Pons (tissue), 1 donor: ENCODE results near the gene KIAA1614.
"Not testable (repeated sequence)": the region's sequence is repeated elsewhere in the genome, so short reads cannot be mapped to it uniquely, and the experiment has no call there.

Experiments used
- DNase-seq: peaks from one replicate; pipeline ENCODE4 v3.0.0-alpha.2; 2016; ENCODE audit warnings: low spot score

KIAA1614 gene

DNA sequence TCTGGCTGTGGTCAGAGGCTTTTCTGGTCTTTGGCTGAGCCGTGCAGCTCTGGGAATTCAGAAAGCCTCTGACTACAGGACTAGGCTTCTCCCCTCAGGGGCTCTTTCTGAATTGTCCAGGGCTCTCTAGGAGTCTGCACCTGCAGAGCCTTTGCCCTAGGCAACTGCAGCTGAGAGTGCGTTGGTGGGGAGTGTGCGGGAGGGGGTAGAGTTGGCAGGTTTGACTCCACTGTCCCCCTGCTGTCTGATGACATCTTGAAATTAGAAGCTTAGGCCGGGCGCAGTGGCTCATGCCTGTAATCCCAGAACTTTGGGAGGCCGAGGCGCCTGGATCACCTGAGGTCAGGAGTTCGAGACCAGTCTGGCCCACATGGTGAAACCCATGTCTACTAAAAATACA lies 32.9 kb downstream of the KIAA1614 start:
- DNase-seq = no peak

GRCh38 chr1:180946056-180946455 lies 33.4 kb downstream of the KIAA1614 start:
- no peak for DNase-seq

DNA sequence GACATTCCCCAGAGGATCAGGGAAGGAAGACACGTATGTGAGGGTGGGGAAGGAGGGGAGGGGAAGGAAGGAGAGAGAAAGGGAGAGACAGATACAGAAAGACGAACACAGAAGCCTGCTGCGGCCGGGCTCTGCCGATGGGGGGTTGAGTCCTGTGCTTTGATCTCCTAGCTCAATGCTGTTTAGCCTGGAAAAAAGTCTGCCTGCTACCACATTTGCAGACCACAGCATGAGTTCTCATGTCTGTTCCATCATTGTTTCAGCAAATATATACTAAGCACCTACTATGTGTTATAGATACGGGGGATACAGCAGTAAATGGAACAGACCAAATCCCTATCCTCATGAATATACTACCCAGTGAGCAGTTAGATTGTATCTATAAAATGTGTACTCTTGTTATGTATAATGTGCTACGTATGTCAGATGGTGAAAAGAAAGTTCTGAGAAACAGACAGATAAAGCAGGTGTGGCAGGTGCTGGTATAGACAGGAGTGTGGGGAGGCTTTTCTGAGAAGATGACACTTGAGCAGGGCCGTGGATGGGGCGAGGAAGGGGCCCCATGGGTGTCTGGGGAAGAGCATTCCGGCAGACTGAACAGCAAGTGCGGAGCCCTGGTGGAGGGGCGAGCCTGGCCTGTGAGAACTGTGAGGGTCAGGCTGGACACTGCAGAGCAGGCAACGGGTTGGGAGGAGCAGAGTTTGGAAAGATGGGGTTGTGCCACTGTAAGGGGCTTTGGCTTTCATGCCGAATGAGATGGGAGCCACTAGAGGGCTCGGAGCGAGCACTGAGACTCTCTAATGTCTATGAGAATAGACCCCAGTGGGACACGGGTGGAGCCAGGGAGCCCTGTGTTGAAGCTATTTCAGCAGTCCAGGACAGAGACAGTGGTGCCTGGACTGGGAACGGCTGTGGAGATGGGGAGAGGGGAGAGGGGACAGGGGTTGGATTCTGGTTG lies 34.1 kb downstream of the KIAA1614 start:
- DNase-seq = no peak

GRCh38 chr1:180947499-180947885 lies 34.8 kb downstream of the KIAA1614 start:
- DNase-seq = no peak

DNA sequence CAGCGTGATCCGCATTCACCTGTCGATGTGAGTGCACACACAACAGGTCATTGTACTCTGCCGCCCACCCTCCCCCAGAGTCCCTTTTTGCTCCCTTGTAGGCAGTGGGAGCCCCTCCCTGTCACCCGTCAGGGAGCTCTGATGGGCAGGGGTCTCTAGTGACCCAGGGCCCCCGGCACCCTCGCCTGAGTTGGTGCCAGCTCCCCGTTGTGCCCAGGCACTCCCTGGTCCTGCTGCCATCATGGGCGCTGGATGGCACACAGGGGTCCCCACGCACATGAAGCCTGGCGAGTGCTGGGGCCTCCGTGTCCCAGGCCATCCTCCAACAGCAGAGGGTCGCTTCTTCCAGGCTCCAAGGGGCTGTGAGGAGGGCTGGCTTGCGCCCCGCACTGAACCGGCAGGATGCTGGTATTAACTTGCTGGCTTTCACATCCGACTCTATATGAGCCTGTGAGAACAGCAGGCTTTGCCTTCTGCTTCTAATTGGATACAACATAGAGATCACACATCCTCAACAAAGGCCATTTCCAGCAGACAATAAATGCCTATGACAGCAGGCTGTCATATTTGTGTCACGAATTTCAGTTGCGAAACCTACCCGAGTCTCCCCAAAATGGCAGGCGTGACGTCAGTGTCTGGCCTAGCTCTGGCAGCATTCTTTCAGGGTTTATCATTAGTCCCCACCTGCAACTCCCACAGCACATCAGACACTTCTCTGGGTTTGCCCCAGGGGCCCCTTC lies 35.4 kb downstream of the KIAA1614 start:
- no peak for DNase-seq

- DNase-seq = no peak
Measured at GRCh38 chr1:180948641-180949615, 36.2 kb downstream of the KIAA1614 start.

GRCh38 chr1:180949616-180950000 lies 36.9 kb downstream of the KIAA1614 start:
- DNase-seq = no peak

DNA sequence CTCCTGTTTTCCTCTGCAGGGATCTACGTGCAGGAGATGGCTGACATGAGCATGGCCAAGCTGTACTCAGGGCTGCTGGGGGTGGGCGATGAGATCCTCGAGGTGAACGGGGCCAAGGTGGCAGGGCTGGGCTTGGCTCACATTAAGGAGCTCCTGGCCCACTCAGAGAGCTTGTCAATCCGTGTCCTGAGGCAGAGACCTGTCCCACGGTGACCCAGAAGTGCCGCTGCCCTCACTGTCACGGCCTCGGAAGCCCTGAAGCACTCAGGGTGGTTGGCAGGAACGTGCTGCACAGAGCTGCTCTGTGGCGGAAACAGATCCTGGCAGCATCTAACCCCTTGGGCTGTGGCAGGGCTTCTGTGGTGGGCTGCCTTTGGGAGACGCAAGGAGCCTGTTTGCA lies 37.6 kb downstream of the KIAA1614 start:
- DNase-seq = no peak

GRCh38 chr1:180951186-180951745 lies 38.6 kb downstream of the KIAA1614 start:
- no peak for DNase-seq

DNA sequence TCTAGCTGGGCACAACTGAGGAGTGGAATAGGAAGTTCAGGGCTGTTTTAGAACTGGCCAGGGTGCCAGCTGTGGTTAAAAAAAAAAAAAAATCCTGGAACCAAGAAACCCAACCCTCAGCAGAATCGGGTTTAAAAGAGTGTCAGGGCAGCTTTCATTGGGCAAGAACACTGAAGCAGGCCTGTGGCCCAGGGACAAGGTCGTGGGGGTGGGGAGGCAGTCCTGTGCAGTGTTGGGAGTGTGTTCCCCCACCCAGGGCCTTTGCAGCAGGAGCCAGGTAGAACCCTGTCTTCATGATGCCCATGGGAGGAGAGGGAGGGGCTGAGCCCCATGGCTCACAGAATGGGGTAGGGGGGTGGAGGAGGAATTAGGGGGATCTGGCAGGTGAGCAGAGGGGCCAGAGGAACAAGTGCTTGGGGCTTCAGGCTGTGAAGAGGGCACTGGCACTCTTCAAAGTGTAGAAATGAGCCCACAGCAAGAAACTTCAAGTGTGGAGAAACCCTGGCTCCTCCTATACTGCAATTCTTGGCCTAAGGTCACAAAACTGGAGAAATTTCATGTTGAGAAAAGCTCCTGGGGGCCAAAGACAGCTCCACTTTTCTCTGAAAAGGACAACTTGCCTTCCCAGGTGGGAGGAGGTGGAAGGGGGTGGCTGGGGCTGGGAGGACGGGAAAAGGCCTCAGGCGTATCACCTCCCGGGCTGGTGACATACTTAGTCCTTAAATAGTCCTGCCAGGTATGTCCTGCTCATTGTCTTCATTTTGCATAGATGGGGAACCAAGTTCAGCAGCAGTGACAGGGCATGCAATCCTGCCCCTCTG lies 39.3 kb downstream of the KIAA1614 start:
- DNase-seq = no peak

- DNase-seq = no peak
Measured at GRCh38 chr1:180952657-180953013, 39.9 kb downstream of the KIAA1614 start.

DNA sequence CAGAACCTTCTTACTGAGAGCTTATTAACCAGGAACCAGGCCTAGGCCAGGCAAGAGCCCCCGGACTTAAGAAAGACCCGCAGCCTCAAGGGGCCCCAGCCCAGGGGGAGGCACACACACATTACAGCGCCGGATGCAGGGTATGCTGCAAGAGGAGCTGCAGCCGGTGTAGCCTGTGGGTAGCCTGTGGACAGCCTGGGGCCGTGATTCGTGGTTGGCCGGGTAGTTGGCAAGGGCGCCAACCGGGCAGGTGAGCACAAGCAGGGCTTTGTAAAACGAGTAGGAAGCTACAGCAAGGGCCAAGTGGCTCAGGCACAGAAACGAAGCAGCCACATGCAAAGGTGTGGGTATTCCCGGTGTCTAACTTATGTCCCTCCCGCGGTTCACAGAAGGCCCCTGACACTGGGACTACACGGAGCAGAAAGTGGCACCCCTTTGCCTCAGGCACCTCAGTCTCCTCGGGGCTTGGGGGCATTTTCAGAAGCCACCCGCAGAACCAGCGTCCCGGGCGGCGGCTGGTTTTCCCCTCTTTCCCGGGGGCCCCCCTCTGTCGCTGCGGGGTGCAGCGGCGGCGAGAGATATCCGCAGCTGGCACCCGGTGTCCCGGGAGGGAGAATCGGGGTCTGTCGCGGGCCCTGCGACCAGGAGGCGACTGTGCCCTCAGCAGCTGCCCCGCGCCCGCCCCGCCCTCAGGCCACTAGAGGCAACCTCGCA lies 40.8 kb downstream of the KIAA1614 start:
- DNase-seq = no peak

- no peak for DNase-seq
Measured at GRCh38 chr1:180954005-180954800, 41.5 kb downstream of the KIAA1614 start.

DNA sequence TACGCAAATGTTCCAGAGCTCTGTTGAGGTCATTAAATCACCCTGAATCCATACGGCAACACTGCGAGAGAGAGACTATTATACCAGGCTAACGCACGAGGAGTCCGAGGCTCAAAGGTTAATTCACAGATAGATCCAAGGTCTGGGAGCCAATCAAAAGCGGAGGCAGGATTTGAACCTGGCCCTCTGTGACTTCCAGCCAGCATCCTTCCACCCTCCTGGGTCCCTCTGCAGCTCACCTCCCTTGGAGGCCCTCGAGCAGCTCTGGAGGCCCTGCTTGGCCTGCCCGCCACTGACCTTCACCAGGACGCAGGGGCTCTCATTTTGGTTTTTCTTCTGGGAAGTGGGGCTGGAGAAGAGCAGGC lies 42.1 kb downstream of the KIAA1614 start:
- DNase-seq = no peak

DNA sequence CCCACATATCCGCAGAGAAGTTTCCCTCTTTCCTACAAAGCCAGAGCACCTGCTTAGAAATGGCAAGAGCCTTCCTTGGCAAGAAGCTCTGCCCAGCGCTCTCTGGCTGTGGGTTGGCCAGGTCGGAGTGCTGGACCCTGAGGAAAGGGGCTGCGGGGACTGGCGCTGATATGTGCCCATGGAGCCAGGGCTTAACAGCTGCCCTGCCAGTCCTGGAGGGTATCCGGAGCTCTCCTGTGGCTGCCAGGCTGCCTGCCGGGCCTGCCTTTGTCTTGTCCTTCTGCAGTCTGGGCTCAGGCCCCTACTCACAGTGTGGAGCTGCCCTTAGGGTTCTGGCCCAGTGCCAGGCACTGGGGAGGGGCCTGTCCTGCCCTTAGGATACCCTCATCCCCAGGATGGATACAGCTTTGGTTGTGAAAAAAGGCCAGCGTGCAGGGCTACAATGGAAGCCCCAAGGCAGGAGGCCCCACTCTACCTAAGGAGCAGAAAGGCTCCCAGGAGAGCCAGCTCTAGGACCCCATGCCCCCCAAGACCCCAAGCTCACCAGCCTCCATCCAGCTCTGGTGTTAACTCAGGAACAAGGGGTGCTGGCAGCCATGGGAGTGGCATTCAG lies 43.4 kb downstream of the KIAA1614 start:
- no peak for DNase-seq

- DNase-seq = not testable (repeated sequence)
Measured at GRCh38 chr1:180959620-180960019, 46.9 kb downstream of the KIAA1614 start.

- DNase-seq = no peak
Measured at GRCh38 chr1:180961622-180962021, 48.9 kb downstream of the KIAA1614 start.

GRCh38 chr1:180962178-180962577 lies 49.5 kb downstream of the KIAA1614 start:
- no peak for DNase-seq

- no peak for DNase-seq
Measured at GRCh38 chr1:180964056-180964455, 51.4 kb downstream of the KIAA1614 start.
